IMR-90 (cell line): ENCODE results near the gene TMEM221. TPM values are rescaled to one million over a fixed set of nuclear protein-coding genes. Genes with fewer than 3 reads are reported as not detected.

Experiments
- ATAC-seq: fragments of 200-7000 bp; cut with Tn5 transposase; 2 replicates; pipeline ENCODE4 v1.9.1; 2020; ENCODE audit warnings: low read depth, mild to moderate bottlenecking, moderate library complexity
- BruUV-seq: library from RNA; stranded (reverse); fragments of 400-500 nt; replicated peaks from 2 replicates; lab custom pipeline; 2021; lab: Mats Ljungman, UMichigan
- CTCF ChIA-PET: fragments of 300-600 bp; formaldehyde crosslinking; extraction: SDS; loops from one replicate; lab custom pipeline; 2021; ENCODE audit warnings: antibody characterized with exemption; lab: Yijun Ruan, JAX
- POLR2A ChIA-PET: fragments of 300-600 bp; sonication (Branson Sonifier 250); formaldehyde crosslinking; loops from one replicate; lab custom pipeline; 2022; ENCODE audit warnings: antibody characterized with exemption; ENCODE audit not compliant: unreplicated experiment; lab: Charles Lee
- DNase-seq: peaks from one replicate; pipeline ENCODE4 v3.0.0; 2013
- H2AFZ ChIP-seq: replicated peaks from 2 replicates; pipeline ENCODE3; 2013; ENCODE audit warnings: low read length, mild to moderate bottlenecking; ENCODE audit not compliant: poor library complexity
- H2AK5ac ChIP-seq: 2 replicates; pipeline ENCODE4 v1.6.1; 2013; ENCODE audit warnings: low read depth, low read length, inconsistent platforms
- H2AK9ac ChIP-seq: replicated peaks from 2 replicates; pipeline ENCODE3; 2013; ENCODE audit warnings: mild to moderate bottlenecking, low read depth, low read length, moderate library complexity; ENCODE audit not compliant: poor library complexity
- H2BK120ac ChIP-seq: 2 replicates; pipeline ENCODE4 v1.6.1; 2013; ENCODE audit warnings: low read depth, low read length, inconsistent platforms
- H2BK15ac ChIP-seq: 3 replicates; pipeline ENCODE4 v1.6.1; 2013; ENCODE audit warnings: low read depth, low read length, inconsistent platforms
- H2BK20ac ChIP-seq: 2 replicates; pipeline ENCODE4 v1.6.1; 2013; ENCODE audit warnings: low read depth, mild to moderate bottlenecking, inconsistent platforms, low read length, moderate library complexity
- H2BK5ac ChIP-seq: 2 replicates; pipeline ENCODE4 v1.6.1; 2013; ENCODE audit warnings: mild to moderate bottlenecking, low read depth, low read length, inconsistent platforms; ENCODE audit not compliant: poor library complexity, severe bottlenecking
- H3K14ac ChIP-seq: replicated peaks from 2 replicates; pipeline ENCODE4 v1.6.1; 2013; ENCODE audit warnings: low read depth, low read length, inconsistent platforms
- H3K18ac ChIP-seq: 2 replicates; pipeline ENCODE4 v1.6.1; 2013; ENCODE audit warnings: low read depth, low read length, control low read depth
- H3K23ac ChIP-seq: 2 replicates; pipeline ENCODE4 v1.6.1; 2013; ENCODE audit warnings: low read depth, low read length, inconsistent platforms
- H3K27ac ChIP-seq: 2 replicates; pipeline ENCODE4 v1.5.1; 2013; ENCODE audit warnings: mild to moderate bottlenecking, control low read depth, low read length; ENCODE audit not compliant: insufficient read depth
- H3K27me3 ChIP-seq: 2 replicates; pipeline ENCODE4 v1.6.1; 2013; ENCODE audit warnings: low read length; ENCODE audit not compliant: control insufficient read depth, insufficient read depth
- H3K36me3 ChIP-seq: 2 replicates; pipeline ENCODE4 v1.6.1; 2013; ENCODE audit warnings: low read length, mixed read lengths; ENCODE audit not compliant: control insufficient read depth, insufficient read depth
- H3K4ac ChIP-seq: 2 replicates; pipeline ENCODE4 v1.6.1; 2013; ENCODE audit warnings: low read depth, low read length, inconsistent platforms
- H3K4me1 ChIP-seq: 2 replicates; pipeline ENCODE4 v1.6.1; 2013; ENCODE audit warnings: low read length, mixed read lengths; ENCODE audit not compliant: control insufficient read depth, insufficient read depth
- H3K4me2 ChIP-seq: 2 replicates; pipeline ENCODE4 v1.6.1; 2013; ENCODE audit warnings: low read depth, mild to moderate bottlenecking, control low read depth, low read length, moderate library complexity
- H3K4me3 ChIP-seq: 2 replicates; pipeline ENCODE4 v1.5.1; 2013; ENCODE audit warnings: low read depth, mild to moderate bottlenecking, control low read depth, low read length, moderate library complexity; ENCODE audit not compliant: insufficient read depth
- H3K56ac ChIP-seq: 2 replicates; pipeline ENCODE4 v1.6.1; 2013; ENCODE audit warnings: low read length, inconsistent platforms; ENCODE audit not compliant: insufficient read depth; ENCODE audit errors: extremely low read depth
- H3K79me1 ChIP-seq, 2 experiments: 2 replicates each; pipeline ENCODE4 v1.6.1; 2013; ENCODE audit warnings: low read length in 2 of 2, inconsistent platforms in 1 of 2, low read depth in 1 of 2
- H3K9ac ChIP-seq: 2 replicates; pipeline ENCODE4 v1.6.1; 2013; ENCODE audit warnings: low read depth, low read length, control low read depth
- H3K9me1 ChIP-seq: 2 replicates; pipeline ENCODE4 v1.6.1; 2013; ENCODE audit warnings: low read length, inconsistent platforms; ENCODE audit not compliant: insufficient read depth
- H3K9me3 ChIP-seq: 2 replicates; pipeline ENCODE4 v1.6.1; 2013; ENCODE audit warnings: low read length; ENCODE audit not compliant: control insufficient read depth, insufficient read depth
- H4K20me1 ChIP-seq: 2 replicates; pipeline ENCODE4 v1.6.1; 2013; ENCODE audit warnings: low read length, inconsistent platforms; ENCODE audit not compliant: insufficient read depth
- H4K5ac ChIP-seq: 2 replicates; pipeline ENCODE4 v1.6.1; 2013; ENCODE audit warnings: mild to moderate bottlenecking, low read depth, low read length, control low read depth
- H4K8ac ChIP-seq, 2 experiments: 2 replicates each; pipeline ENCODE4 v1.6.1; 2013; ENCODE audit warnings: low read depth in 2 of 2, low read length in 2 of 2, control low read depth in 1 of 2, inconsistent platforms in 1 of 2
- H4K91ac ChIP-seq: 2 replicates; pipeline ENCODE4 v1.6.1; 2013; ENCODE audit warnings: low read depth, low read length, inconsistent platforms; ENCODE audit not compliant: insufficient read depth
- CEBPB ChIP-seq: IDR thresholded peaks from 2 replicates; pipeline ENCODE4 v1.6.1; 2012; ENCODE audit warnings: low read depth, low read length, improper control_type of control experiment
- RCOR1 ChIP-seq: IDR thresholded peaks from 2 replicates; pipeline ENCODE4 v1.6.1; 2012; ENCODE audit warnings: mild to moderate bottlenecking, low read length, improper control_type of control experiment; ENCODE audit not compliant: insufficient replicate concordance
- WGBS, 2 experiments: methylation state at CpG; one replicate each; pipeline versions ENCODE4 v1.1.5 to v1.1.7; 2013; ENCODE audit warnings: missing lambda C conversion rate in 2 of 2; ENCODE audit not compliant: insufficient read length in 1 of 2; ENCODE audit errors: extremely low coverage in 2 of 2; 5-methylcytosine and 5-hydroxymethylcytosine counted together
- dilution Hi-C: fragments of 300-500 bp; cut with HindIII; formaldehyde crosslinking; loops from one replicate; pipeline ENCODE4 v1.14.3; 2018; ENCODE audit warnings: low sequenced_read_pairs; ENCODE audit not compliant: unreplicated experiment
- in situ Hi-C: fragments of 300-500 bp; cut with MboI; formaldehyde crosslinking; loops from 3 replicates; pipeline ENCODE4 v1.14.3; 2019; ENCODE audit warnings: low sequenced_read_pairs, inconsistent platforms, mixed read lengths
- intact Hi-C: fragments of 100-400 bp; cut with micrococcal nuclease; formaldehyde crosslinking; loops from 2 replicates; pipeline ENCODE4 v1.10.0; 2022
- polyA plus RNA-seq, 3 experiments: library from polyadenylated mRNA; depleted of rRNA; stranded (reverse); fragments of >200 nt; gene quantifications; 2 replicates each; pipeline ENCODE4 v1.2.3, GENCODE V29; 2012; ENCODE audit warnings: low replicate concordance in 1 of 3
- total RNA-seq: library from RNA; depleted of rRNA; stranded (reverse); fragments of >200 nt; gene quantifications from 2 replicates; pipeline ENCODE4 v1.2.3, GENCODE V29; 2012

Gene TMEM221
- total and polyA plus RNA-seq, 2 of the 4 experiments (the other 2 are of a cell fraction): 0.12 TPM; not detected in 1

DNA sequence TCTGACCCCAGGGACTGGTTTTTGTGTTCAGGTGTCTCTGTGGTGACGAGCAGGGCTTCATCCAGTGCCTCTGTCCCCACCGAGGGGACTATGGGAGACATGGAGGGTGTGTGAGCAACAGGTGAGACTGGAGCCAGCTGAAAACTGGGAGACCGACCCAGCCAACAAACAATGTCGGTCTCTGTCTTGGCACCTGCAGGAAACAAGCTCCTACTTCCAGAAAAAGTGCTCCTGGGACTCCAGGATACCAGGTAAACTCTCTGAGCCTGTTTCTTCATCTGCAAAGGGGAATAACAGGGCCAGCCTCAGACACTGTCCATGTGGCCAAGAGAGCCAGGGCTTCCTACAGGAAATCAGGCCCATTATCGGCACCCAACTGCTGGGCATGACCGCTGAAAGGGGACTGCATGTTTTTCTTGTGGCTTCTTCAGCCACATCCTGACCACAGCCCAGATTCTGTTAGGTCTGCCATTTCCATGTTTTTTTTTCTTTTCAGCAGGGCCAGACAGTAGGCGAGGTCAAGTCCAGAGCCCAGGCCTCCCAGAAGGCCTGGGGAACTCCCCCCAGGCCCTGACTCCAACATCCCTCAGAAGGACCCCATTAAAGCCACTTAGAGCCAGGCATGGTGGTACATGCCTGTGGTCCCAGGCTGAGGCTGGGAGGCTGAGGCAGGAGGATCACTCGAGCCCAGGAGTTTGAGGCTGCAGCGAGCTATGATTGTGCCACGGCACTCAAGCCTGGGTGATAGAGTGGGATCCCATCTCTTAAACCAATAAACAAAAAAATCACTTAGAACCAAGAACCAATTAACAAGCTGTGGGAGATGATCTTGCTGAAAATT is 42.2 kb downstream of the TMEM221 start (continued):
- no peak for TF ChIP-seq RCOR1

DNA sequence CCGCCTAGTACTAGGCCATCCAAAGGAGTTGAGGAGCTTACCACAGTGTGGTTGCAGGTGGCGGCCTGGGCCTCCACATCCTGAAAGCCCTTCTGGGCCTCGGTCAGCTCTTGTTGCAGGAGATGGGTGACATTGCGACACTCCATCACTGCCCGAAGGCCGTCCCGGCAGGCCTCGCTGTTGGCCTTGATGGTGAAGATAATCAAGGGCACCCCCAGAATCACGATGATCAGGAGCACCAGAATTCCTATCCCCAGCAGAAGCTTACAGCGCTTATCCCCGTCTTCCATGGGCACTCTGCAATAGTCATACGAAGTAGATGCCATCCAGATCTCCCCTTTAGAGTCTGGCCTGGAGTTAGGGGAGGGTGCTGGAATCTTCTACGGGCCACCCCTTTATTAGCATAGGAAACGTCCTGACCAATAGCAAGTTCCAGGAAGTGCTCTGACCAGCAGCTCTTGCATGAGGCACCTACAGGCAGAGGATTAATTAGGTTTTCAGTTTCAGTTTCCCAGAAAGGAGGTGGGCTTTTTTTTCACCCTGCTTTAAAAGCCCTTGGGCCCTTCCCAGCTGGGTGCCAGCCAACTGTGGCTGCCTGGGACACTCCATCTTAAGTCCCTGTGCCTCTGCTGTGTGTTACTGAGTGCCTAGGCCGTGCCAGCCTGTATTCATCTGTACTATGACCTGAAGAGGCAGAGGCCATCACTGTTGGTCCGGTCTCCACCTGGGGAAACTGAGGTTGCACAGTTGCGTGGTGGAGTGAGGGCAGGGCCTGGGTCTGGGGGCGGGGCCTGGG is 43.0 kb downstream of the TMEM221 start, which contains the start of gene BST2:
TSS of gene BST2 (minus strand) at position 381 of the 796 bp plus-strand sequence. CDS start at position 326, 55 bp downstream.
- no peak within 1 kb of the TSS for H3K23ac ChIP-seq
- H2AK9ac ChIP-seq: peak within 1 kb of the TSS; percentile 60
- no peak within 1 kb of the TSS for H3K4me3 ChIP-seq
- in situ Hi-C loops (no loop called here), dilution Hi-C loops (no loop called here), intact Hi-C loops (no loop called here)
- no peaks in the 10 kb centered on the region for H3K27me3 ChIP-seq
- no peak within 1 kb of the TSS for H2BK120ac ChIP-seq
- no peak within 1 kb of the TSS for H3K4ac ChIP-seq
- no peak within 1 kb of the TSS for H3K27ac ChIP-seq
- H2AK5ac ChIP-seq: no peak within 1 kb of the TSS
- H4K8ac ChIP-seq: peak within 1 kb of the TSS; percentile 21 to 78; a peak in 2 of 4 replicates
- peak within 1 kb of the TSS; percentile 70 for H4K5ac ChIP-seq
- H3K4me2 ChIP-seq: no peak within 1 kb of the TSS
- no peaks in the 10 kb centered on the region for H4K20me1 ChIP-seq
- no peak within 1 kb of the TSS for H3K14ac ChIP-seq
- H3K9me3 ChIP-seq: no peaks in the 10 kb centered on the region
- ATAC-seq (peak; percentile 92), DNase-seq (peak; percentile 37)
- no peak within 1 kb of the TSS for H4K91ac ChIP-seq
- no peak within 1 kb of the TSS for H2BK20ac ChIP-seq
- no CpG with 5 or more reads among the region's 18 CpGs for WGBS, 2 experiments
- no peak within 1 kb of the TSS for H3K56ac ChIP-seq
- H3K36me3 ChIP-seq: no peaks in the 10 kb centered on the region
- CTCF ChIA-PET: no interaction called here
- no peaks in the 10 kb centered on the region for H3K79me1 ChIP-seq
- H3K18ac ChIP-seq: no peak within 1 kb of the TSS
- H2AFZ ChIP-seq: peak within 1 kb of the TSS; percentile 73
- no peaks in the 10 kb centered on the region for H3K4me1 ChIP-seq
- POLR2A ChIA-PET: interaction anchor here (1.0 kb wide), 1 partner anchor 96 kb away, joined by 4 read pairs; the partner anchor contains the start of gene DDA1
- peaks cover 2% of the 10 kb centered on the region; the same call in 1 of the 2 replicates for H3K9me1 ChIP-seq
- no TSS peak for BruUV-seq
- H2BK15ac ChIP-seq: no peak within 1 kb of the TSS
- TF ChIP-seq RCOR1 (no peak), CEBPB (peak; percentile 67)
- no peak within 1 kb of the TSS for H3K9ac ChIP-seq
- H2BK5ac ChIP-seq: no peak within 1 kb of the TSS
